GM21360 (cell line): ENCODE results near the gene SLC35F3.
"Not testable (repeated sequence)": the region's sequence is repeated elsewhere in the genome, so short reads cannot be mapped to it uniquely, and the experiment has no call there.

Experiments used
- ATAC-seq: cut with Tn5 transposase; IDR thresholded peaks from one replicate; pipeline ENCODE4 v1.9.1; 2021; ENCODE audit warnings: mild to moderate bottlenecking, moderate library complexity; ENCODE audit not compliant: unreplicated experiment

SLC35F3 gene

GRCh38 chr1:233904633-233905415 is at the start of gene SLC35F3:
Gene SLC35F3, plus strand, starts transcription at chr1:233904676.
- ATAC-seq = no peak

DNA sequence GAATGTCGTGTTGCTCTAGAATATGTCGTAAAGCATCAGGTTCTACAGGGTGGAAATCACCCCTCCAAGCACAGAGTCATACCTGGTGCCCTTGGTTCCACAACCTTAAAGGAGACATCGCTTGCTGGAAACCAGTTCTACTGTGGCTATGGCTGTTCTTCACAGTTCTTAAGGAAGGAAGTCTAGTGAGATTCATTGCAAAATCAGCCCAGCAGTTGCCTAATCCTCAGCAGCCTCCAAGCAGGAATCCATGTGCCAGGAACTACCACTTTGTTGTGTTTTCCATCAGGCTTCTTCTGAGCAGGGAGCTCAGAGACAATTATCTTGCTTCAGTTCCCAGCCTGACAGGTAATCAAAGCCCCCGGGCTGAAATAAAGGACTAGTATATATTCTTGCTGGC is 45.0 kb upstream of the SLC35F3 start:
- no peak for ATAC-seq

DNA sequence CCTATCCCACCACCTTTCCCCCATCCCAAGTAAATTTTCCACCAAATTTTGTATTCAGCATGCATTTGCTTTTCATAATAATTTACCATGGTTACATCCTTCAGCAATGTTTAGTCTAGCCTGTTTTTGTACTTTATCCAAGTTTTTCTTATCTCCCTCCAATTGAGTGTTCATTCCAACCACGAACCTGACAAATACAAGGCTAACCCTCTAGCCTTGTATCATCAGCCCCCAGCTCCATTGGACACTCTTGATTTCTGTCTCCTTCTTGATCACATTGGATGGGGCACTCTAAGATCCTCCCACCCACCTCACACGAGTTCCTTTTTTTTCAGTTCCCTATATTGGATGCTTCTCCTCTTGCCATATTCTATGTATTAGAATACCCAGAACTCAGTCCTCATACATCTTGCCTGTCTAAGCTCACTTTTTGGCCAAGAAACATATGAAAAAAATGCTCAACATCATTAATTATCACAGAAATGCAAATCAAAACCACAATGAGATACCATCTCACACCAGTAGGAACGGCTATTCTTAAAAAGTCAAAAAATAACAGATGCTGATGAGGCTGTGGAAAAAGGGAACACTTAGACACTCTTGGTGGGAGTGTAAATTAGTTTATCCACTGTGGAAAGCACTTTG is 40.5 kb upstream of the SLC35F3 start:
- ATAC-seq = no peak

GRCh38 chr1:233864578-233864977 is 39.9 kb upstream of the SLC35F3 start:
- no peak for ATAC-seq

DNA sequence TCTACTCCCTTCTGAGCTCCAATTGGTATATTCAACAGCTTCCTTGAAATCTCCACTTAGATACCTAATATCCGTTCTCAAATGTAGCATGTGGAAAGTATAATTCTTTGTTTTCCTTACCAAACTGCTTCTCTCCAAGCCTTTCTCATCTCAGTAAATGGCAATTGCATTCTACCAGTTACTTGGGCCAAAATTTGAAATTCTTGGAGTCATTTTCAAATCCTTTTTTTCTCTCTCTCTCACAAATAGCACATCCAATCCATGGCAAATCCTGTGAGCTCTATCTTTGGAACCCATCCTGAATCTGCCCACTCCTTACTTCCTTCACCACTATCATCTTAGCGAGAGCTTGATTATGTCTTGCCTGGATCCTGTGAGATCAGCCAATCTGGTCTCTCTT is 39.3 kb upstream of the SLC35F3 start:
- ATAC-seq = no peak

DNA sequence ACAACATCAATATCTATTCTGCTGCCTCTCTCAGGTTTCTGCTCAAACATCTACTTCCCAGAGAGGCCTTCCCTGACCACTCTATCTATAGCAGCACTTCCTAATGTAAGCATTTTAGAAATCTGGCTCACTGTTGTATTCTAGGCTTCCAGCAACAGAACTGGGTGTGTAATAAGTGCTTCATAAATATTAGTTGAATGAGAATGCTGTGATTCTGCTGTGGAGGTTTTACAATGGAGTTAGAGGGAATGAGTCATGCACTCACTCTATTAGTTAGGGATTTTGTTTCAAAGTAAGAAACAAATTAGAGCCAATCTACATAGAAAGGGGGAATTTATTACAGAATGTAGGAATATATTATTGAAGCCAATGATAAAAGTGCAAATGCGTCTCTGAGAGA is 38.6 kb upstream of the SLC35F3 start:
- ATAC-seq = no peak

- ATAC-seq = no peak
Observed at GRCh38 chr1:233867028-233867427, 37.4 kb upstream of the SLC35F3 start.

GRCh38 chr1:233868461-233868860 is 36.0 kb upstream of the SLC35F3 start:
- ATAC-seq = no peak

DNA sequence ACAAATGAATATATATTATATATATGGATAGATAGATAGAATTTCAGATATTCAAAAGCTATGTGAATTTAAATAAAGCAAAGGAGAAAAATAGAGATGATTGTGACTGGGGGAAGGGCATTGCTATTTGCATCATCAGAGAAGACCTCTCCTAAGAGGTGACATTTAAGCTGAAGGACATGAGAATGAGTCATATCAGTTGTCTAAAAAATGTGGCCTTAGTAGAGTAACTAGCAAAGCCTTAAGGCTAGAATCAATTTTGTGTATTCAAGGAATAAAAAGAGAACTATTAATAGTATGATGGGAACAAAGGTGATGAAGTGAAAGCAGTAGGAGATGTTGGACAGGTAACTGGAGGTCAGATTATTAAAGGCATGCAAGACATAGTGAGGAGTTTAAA is 34.8 kb upstream of the SLC35F3 start:
- ATAC-seq = no peak

DNA sequence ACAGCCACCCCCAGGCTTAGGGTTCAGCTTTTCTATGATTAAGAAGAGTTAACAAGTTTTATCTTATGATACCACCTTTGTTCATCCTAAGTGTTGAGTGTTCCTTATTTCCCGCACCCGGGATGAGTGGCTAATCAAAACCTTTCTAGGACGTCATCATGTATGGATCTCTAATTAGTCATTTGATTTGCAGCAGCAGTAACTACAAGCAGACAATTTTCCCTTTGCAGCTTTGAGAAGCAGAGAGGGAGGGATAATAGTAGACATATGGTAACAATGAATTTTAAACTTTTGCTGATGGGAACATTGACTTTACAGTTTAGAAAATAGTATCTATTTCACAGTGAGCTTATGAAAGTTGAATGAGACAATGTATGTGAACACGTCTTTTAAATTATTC is 30.8 kb upstream of the SLC35F3 start:
- ATAC-seq = no peak

GRCh38 chr1:233879841-233880240 is 24.6 kb upstream of the SLC35F3 start:
- no peak for ATAC-seq

GRCh38 chr1:233883671-233884070 is 20.8 kb upstream of the SLC35F3 start:
- no peak for ATAC-seq

DNA sequence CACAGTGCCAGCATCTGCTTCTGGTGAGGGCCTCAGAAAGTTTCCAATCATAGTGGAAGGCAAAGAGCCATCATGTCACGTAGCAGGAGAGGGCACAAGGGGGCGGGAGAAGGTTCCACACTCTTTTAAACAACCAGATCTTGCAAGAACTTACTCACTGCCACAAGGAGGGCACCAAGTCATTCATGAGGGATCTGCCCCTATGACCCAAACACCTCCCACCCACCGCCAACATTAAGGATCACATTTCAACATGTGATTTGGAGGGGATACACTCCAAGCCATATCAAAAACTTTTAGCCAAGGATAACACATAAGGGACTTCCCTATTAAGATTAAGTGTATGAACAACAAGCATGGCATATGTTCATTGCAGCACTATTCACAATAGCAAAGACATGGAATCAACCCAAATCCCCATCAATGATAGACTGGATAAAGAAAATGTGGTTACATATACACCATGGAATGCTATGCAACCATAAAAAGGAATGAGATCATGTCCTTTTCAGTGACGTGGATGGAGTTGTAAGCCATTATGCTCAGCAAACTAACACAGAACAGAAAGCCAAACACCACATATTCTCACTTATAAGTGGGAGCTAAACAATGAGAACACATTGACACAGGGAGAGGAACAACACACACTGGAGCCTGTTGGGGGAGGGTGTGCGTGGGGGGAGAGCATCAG is 19.9 kb upstream of the SLC35F3 start:
- no peak for ATAC-seq

GRCh38 chr1:233885196-233885920 is 19.1 kb upstream of the SLC35F3 start:
- ATAC-seq = no peak

DNA sequence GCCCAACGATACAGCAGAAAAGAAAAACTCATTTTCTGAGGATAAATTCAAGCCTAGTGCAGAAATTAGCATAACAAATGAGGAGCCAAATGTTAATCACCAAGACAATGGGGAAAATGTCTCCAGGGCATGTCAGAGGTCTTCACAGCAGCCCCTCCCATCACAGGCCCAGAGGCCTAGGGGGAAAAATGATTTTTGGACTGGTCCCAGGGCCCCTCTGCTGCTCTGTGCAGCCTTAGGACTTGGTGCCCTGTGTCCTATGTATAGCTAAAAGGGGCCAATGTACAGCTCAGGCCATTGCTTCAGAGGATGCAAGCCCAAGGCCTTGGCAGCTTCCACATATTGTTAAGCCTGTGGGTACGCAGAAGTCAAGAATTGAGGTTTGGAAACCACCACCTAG is 13.3 kb upstream of the SLC35F3 start:
- not testable (repeated sequence) for ATAC-seq

GRCh38 chr1:233897325-233898162 is 6.9 kb upstream of the SLC35F3 start:
- ATAC-seq = peak; percentile 99

GRCh38 chr1:233901495-233901894 is 3.0 kb upstream of the SLC35F3 start:
- ATAC-seq = no peak

DNA sequence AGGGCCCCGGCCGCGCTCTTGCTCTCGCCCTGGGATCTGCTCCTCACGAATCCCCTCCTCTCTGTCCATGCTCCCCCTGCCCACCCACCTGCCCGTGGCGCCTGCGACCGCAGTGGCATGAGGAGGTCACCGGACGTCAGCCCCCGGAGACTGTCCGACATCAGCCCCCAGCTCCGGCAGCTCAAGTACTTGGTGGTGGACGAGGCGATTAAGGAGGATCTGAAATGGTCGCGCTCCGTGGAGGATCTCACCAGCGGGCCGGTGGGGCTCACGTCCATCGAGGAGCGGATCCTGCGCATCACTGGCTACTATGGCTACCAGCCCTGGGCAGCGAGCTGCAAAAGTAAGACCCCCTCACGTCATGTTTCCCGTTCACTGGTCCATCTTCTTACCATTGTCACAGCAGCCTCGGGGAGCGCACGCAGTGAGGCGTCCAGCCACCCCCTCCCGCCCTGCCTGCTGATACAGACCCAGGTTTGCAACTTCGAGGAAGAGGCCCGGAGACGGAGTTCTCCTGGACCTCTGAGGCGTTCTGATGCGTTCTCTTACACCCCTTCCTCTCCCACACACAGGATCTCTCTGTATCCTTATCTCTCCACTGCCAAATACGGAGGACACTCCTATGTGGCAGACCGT is 1.1 kb downstream of the SLC35F3 start:
- no peak for ATAC-seq

DNA sequence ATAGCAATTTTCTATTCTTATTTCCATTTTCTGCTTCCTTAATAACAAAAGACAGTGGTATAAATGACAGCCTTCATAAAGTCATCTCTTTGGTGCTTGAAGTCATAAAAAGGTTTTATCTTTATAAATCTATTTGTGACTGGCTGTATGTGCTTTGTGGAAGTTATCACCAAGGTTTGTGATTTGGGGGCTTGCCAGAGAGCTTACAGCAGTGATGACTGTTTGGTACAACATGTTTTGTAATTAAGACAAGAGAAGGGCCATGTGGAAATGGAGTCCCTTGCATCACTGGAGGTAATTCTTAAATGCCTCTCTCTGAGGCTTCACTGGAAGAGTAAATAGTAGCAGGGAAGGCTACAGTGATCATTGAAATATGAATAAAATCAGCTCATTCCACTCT is 2.7 kb downstream of the SLC35F3 start:
- no peak for ATAC-seq

DNA sequence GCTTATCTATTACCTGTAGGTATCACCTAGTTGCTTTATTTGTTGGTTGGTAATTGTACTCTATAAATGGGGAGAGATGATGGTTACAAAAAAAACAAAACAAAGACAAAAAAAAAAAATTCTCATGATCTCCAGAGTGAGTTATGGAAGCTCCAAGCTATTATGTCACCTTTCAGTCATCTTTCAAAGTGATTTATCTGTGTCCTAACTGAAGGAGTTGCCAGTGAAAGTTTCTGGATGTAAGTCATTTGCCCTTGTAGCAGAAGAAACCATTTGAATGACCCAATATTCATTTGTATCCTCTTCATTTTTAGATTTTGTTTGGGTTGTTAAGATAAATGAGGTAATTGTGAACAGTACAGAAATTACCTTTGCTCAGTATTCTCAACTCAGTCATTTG is 3.6 kb downstream of the SLC35F3 start:
- no peak for ATAC-seq
